PC-9 (cell line): ENCODE measurements around the gene WASF1. TPM values are rescaled to one million over a fixed set of nuclear protein-coding genes. Genes with fewer than 3 reads are reported as not detected.

Source experiments
- BruUV-seq: library from RNA; stranded (reverse); fragments of 400-500 nt; replicated peaks from 2 replicates; lab custom pipeline; 2021; lab: Mats Ljungman, UMichigan
- CTCF ChIA-PET: fragments of 300-600 bp; sonication (Branson Sonifier 250); formaldehyde crosslinking; loops from one replicate; lab custom pipeline; 2022; ENCODE audit warnings: antibody characterized with exemption; lab: Charles Lee
- POLR2A ChIA-PET: fragments of 300-600 bp; sonication (Branson Sonifier 250); formaldehyde crosslinking; loops from one replicate; lab custom pipeline; 2022; ENCODE audit warnings: antibody characterized with exemption; ENCODE audit not compliant: unreplicated experiment; lab: Charles Lee
- DNase-seq, 2 experiments: peaks; one replicate each; pipeline versions ENCODE4 v3.0.0 to v3.0.0-alpha.2; 2015 to 2022; ENCODE audit warnings: mixed read lengths in 1 of 2
- H2AFZ ChIP-seq: fragments of 200-600 bp; sonication (generic); 2 replicates; pipeline ENCODE4 v1.8.1; 2017; ENCODE audit warnings: antibody characterized with exemption
- H3F3A ChIP-seq: fragments of 200-600 bp; sonication (generic); 2 replicates; pipeline ENCODE4 v1.8.1; 2017; ENCODE audit warnings: antibody characterized with exemption, mild to moderate bottlenecking, low read depth; ENCODE audit not compliant: insufficient read depth
- H3K27ac ChIP-seq: fragments of 200-600 bp; sonication (generic); 2 replicates; pipeline ENCODE4 v1.6.1; 2016; ENCODE audit warnings: mixed run types
- H3K27me3 ChIP-seq: fragments of 200-600 bp; sonication (generic); 2 replicates; pipeline ENCODE4 v1.6.1; 2016; ENCODE audit warnings: low read depth, mixed run types; ENCODE audit not compliant: insufficient read depth
- H3K36me3 ChIP-seq: fragments of 200-600 bp; sonication (generic); 2 replicates; pipeline ENCODE4 v1.6.1; 2016; ENCODE audit warnings: low read depth, mixed run types
- H3K4me1 ChIP-seq: fragments of 200-600 bp; sonication (generic); replicated peaks from 2 replicates; pipeline ENCODE4 v1.6.1; 2016; ENCODE audit warnings: mixed run types; ENCODE audit not compliant: insufficient read depth
- H3K4me2 ChIP-seq: fragments of 200-600 bp; sonication (generic); 2 replicates; pipeline ENCODE4 v1.6.1; 2017; ENCODE audit warnings: mixed run types
- H3K4me3 ChIP-seq: fragments of 200-600 bp; sonication (generic); 2 replicates; pipeline ENCODE4 v1.6.1; 2016; ENCODE audit warnings: mixed run types
- H3K79me2 ChIP-seq: fragments of 200-600 bp; sonication (generic); 2 replicates; pipeline ENCODE4 v1.6.1; 2017; ENCODE audit warnings: low read depth, mixed run types
- H3K9me2 ChIP-seq: fragments of 200-600 bp; sonication (generic); 2 replicates; pipeline ENCODE4 v1.8.1; 2017; ENCODE audit warnings: mild to moderate bottlenecking; ENCODE audit not compliant: insufficient read depth
- H3K9me3 ChIP-seq: fragments of 200-600 bp; sonication (generic); 2 replicates; pipeline ENCODE4 v1.8.1; 2016; ENCODE audit warnings: low read depth; ENCODE audit not compliant: insufficient read depth
- H4K20me1 ChIP-seq: fragments of 200-600 bp; sonication (generic); 2 replicates; pipeline ENCODE4 v1.8.1; 2017; ENCODE audit not compliant: insufficient read depth
- EZH2 ChIP-seq: fragments of 200-600 bp; sonication (generic); IDR thresholded peaks from 2 replicates; pipeline ENCODE4 v1.8.0; 2017; ENCODE audit warnings: antibody characterized with exemption, low read depth
- intact Hi-C: fragments of 100-400 bp; cut with micrococcal nuclease; formaldehyde crosslinking; loops from one replicate; pipeline ENCODE4 v1.10.0; 2022; ENCODE audit not compliant: unreplicated experiment
- total RNA-seq: library from RNA; stranded (reverse); gene quantifications from 2 replicates; pipeline ENCODE4 v1.2.3, GENCODE V29; 2021
- TF ChIP-seq, protein P1 (sequence below): fragments of 200-600 bp; sonication (generic); conservative IDR thresholded peaks from 2 replicates; pipeline ENCODE4 v1.6.1; 2017; ENCODE audit warnings: mixed run types, antibody characterized with exemption, mild to moderate bottlenecking, moderate library complexity

Gene WASF1
- total RNA-seq, 1 experiment from 2014 or later = 17.0 TPM

DNA sequence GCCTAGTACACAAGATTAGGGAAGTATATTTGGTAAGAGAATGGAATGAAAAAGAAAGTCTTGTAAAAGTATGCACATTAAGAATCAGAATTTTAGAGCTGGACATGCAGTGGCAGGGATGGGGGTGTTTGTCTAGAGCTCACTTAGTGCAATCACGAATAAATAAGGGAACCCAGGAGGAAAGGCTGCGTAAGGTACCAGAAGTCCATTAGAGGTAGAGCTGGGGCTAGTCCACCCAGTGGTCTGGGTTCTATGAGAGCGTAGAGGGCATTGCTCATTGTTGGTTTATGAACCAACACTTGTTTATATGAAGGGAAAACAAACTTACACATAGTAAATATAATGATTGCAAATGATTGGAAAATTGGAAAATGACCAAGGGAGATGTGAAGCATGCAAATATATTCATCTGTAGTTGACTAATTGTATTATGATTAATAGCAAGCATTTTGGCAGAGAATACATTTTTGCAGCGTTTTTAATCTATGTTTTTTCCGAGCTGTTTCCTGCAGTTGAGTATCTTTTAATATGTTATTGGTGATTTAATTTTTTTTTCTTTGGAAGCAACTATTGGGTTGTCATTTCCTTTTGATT is 3.9 kb upstream of the WASF1 start:
- TF ChIP-seq EZH2 = no peak
- TF ChIP-seq, protein P1, sequence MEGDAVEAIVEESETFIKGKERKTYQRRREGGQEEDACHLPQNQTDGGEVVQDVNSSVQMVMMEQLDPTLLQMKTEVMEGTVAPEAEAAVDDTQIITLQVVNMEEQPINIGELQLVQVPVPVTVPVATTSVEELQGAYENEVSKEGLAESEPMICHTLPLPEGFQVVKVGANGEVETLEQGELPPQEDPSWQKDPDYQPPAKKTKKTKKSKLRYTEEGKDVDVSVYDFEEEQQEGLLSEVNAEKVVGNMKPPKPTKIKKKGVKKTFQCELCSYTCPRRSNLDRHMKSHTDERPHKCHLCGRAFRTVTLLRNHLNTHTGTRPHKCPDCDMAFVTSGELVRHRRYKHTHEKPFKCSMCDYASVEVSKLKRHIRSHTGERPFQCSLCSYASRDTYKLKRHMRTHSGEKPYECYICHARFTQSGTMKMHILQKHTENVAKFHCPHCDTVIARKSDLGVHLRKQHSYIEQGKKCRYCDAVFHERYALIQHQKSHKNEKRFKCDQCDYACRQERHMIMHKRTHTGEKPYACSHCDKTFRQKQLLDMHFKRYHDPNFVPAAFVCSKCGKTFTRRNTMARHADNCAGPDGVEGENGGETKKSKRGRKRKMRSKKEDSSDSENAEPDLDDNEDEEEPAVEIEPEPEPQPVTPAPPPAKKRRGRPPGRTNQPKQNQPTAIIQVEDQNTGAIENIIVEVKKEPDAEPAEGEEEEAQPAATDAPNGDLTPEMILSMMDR = no peak
- no peaks in the 10 kb centered on the region for H3K27me3 ChIP-seq
- H2AFZ ChIP-seq = no peak overlapping the region
- H3K4me3 ChIP-seq = no peak overlapping the region
- no TSS peak for BruUV-seq
- DNase-seq = no peak
- peaks cover 3% of the 10 kb centered on the region; the same call in 1 of the 2 replicates for H3F3A ChIP-seq
- no peaks in the 10 kb centered on the region for H3K9me3 ChIP-seq
- intact Hi-C loops = no loop called here
- 0 out of 2 replicates have a peak, but pooled peaks cover 3% of the 10 kb centered on the region for H3K36me3 ChIP-seq
- POLR2A ChIA-PET = interaction anchor here (0.5 kb wide), 1 partner anchor 69 kb away, joined by 13 read pairs; no protein-coding TSS in a partner anchor
- peaks cover 22% of the 10 kb centered on the region for H3K4me1 ChIP-seq
- H3K79me2 ChIP-seq = peaks cover 78% of the 10 kb centered on the region
- H4K20me1 ChIP-seq = peaks cover 5% of the 10 kb centered on the region
- CTCF ChIA-PET = no interaction called here
- H3K9me2 ChIP-seq = no peaks in the 10 kb centered on the region
- H3K4me2 ChIP-seq = 0 out of 2 replicates have a peak overlapping the region, but pooled peaks have one; percentile 85
- no peak overlapping the region for H3K27ac ChIP-seq

DNA sequence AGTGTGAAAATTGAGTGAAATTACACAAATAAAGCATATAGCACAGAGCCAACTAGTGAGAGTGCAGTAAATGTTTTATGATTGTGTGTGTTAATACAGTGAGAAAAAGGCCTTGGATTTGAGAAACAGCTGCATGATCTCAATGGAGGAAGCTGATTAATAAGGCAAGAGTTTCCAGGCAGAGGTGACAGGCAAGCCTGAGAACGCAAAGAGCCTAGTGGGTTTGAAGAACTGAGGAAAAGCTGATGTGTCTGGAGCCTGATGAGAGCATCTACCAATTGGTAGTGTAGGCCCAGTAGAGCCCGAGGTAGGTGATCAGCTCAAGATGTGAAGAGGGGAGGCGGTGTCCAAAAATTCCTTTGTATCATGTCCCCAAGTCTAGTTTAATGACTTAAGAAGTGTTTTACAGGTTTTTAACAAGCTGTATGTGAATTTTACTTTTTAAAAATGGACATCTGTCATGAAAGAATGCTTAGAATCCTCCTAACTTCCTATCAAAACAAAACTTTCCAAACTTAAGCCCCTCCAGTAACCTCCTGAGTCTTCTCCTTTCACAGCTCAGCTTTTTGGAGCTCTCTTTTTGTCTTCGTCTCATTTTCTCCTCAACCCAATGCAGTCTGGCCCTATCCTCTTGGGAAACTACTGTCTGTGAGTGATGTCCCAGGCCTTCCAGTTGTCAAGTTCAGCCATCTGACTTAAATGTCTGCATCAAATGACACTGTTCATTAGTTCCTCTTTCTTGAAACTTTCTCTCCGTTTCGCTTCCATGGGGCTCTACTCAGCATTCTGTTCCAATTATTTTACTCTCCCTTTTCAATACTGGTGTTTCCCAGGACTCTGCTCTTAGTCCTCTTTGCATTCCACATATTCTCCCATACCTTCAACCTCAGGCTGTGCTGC is 1.9 kb upstream of the WASF1 start:
- Histone ChIP-seq H3K36me3 (peaks cover 3% of the 10 kb centered on the region; the same call in 1 of the 2 replicates), H3K27ac (no peak overlapping the region), H3F3A (peaks cover 3% of the 10 kb centered on the region; the same call in 1 of the 2 replicates), H2AFZ (peak overlapping the region; percentile 97), H3K4me3 (peak overlapping the region; percentile 72), H3K9me3 (no peaks in the 10 kb centered on the region), H3K4me1 (peaks cover 33% of the 10 kb centered on the region), H3K4me2 (peak overlapping the region; percentile 85), H3K79me2 (peaks cover 73% of the 10 kb centered on the region), H3K27me3 (no peaks in the 10 kb centered on the region), H3K9me2 (no peaks in the 10 kb centered on the region), H4K20me1 (peaks cover 19% of the 10 kb centered on the region)
- no TSS peak for BruUV-seq
- intact Hi-C loops = no loop called here
- TF ChIP-seq, protein P1 = no peak
- TF ChIP-seq EZH2 = no peak
- CTCF ChIA-PET = interaction anchor here (0.6 kb wide), 1 partner anchor 139 kb away, joined by 3 read pairs; no protein-coding TSS in a partner anchor
- DNase-seq = no peak
- POLR2A ChIA-PET = no interaction called here

DNA sequence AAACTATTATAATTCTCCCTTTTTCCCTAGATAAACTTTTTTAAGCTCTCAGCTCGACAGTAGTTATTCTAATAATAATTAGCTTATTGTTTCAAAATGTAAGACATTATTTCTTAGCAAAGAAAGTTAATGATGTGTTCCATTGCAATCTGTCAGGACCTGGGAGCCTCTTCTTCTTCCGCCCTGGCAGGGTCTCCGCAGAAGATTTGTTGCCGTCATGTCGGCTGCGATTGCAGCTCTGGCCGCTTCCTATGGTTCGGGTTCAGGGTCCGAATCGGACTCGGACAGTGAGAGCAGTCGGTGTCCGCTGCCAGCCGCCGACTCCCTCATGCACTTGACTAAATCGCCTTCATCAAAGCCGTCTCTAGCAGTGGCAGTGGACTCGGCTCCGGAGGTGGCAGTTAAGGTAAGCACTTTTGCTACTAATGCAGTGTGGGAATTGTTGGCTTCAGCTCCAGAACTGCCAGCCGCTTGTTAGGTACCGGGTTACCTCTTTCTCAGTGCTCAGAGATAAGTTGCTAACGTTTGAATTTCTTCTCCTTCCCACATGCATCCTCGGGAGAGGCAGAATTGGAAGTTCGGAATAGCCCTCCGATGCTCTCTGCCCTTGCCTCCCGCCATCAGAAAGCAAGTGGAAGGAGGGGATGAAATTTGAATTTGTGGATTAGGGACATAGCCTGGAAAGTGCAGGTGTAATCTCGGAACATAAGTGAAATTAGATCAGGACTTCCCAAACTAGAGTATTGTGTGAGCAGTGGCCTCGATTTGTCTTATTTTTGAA is 948 bp upstream of the WASF1 start, which contains the start of gene CDC40:
CDC40 (plus strand) TSS at position 200 of the 781 bp plus-strand sequence; CDS start at position 218, 18 bp downstream.
- DNase-seq = peak in 1 of 2 experiments; percentile 47
- peak within 1 kb of the TSS; percentile 6 for H3K27ac ChIP-seq
- TSS peak; percentile 53 for BruUV-seq
- TF ChIP-seq, protein P1 = no peak
- no peak for TF ChIP-seq EZH2
- H4K20me1 ChIP-seq = peaks cover 19% of the 10 kb centered on the region
- no peaks in the 10 kb centered on the region for H3K9me2 ChIP-seq
- peak within 1 kb of the TSS; percentile 97 for H2AFZ ChIP-seq
- peaks cover 67% of the 10 kb centered on the region for H3K79me2 ChIP-seq
- H3K4me1 ChIP-seq = peaks cover 33% of the 10 kb centered on the region
- H3K9me3 ChIP-seq = no peaks in the 10 kb centered on the region
- peaks cover 3% of the 10 kb centered on the region; the same call in 1 of the 2 replicates for H3F3A ChIP-seq
- H3K4me2 ChIP-seq = peak within 1 kb of the TSS; percentile 85
- ChIA-PET CTCF (interaction anchor here (0.6 kb wide), 3 partner anchors 37 to 288 kb away, joined by 4 to 6 read pairs (median 5); no protein-coding TSS in a partner anchor), POLR2A (no interaction called here)
- no peaks in the 10 kb centered on the region for H3K27me3 ChIP-seq
- peak within 1 kb of the TSS; percentile 72 for H3K4me3 ChIP-seq
- intact Hi-C loops = no loop called here
- no peaks in the 10 kb centered on the region; the same call in 1 of the 2 replicates for H3K36me3 ChIP-seq
